ENCODE results near the gene ASTN2.

Gene ASTN2

GRCh38 chr9:117233016-117233415 lies 181.8 kb downstream of the ASTN2 start:
- no peak for TF ChIP-seq CTCF (IDR thresholded peaks at IDR 0.05; ENCODE audit: insufficient read depth, low read length, poor library complexity, severe bottlenecking)
- Histone ChIP-seq H3K36me3 (ENCODE audit: control insufficient read depth, insufficient read depth, low read length) (no peaks in the 10 kb centered on the region), H3K4me3 (replicated peaks; ENCODE audit: low read depth, low read length) (no peak overlapping the region), H3K27me3 (replicated peaks; ENCODE audit: control insufficient read depth, insufficient read depth, low read length) (no peaks in the 10 kb centered on the region; the same call in 1 of the 2 replicates)
- no peak for DNase-seq (ENCODE audit: extremely low read depth, insufficient read length)

- no peak for DNase-seq (ENCODE audit: extremely low read depth, insufficient read length)
- Histone ChIP-seq H3K36me3 (ENCODE audit: control insufficient read depth, insufficient read depth, low read length) (no peaks in the 10 kb centered on the region), H3K27me3 (replicated peaks; ENCODE audit: control insufficient read depth, insufficient read depth, low read length) (no peaks in the 10 kb centered on the region; the same call in 1 of the 2 replicates), H3K4me3 (replicated peaks; ENCODE audit: low read depth, low read length) (no peak overlapping the region)
- no peak for TF ChIP-seq CTCF (IDR thresholded peaks at IDR 0.05; ENCODE audit: insufficient read depth, low read length, poor library complexity, severe bottlenecking)
Measured at GRCh38 chr9:117232281-117232680, 182.6 kb downstream of the ASTN2 start.

GRCh38 chr9:117231012-117231411 lies 183.8 kb downstream of the ASTN2 start:
- Histone ChIP-seq H3K27me3 (replicated peaks; ENCODE audit: control insufficient read depth, insufficient read depth, low read length) (no peaks in the 10 kb centered on the region; the same call in 1 of the 2 replicates), H3K36me3 (ENCODE audit: control insufficient read depth, insufficient read depth, low read length) (no peaks in the 10 kb centered on the region), H3K4me3 (replicated peaks; ENCODE audit: low read depth, low read length) (no peak overlapping the region)
- no peak for DNase-seq (ENCODE audit: extremely low read depth, insufficient read length)
- no peak for TF ChIP-seq CTCF (IDR thresholded peaks at IDR 0.05; ENCODE audit: insufficient read depth, low read length, poor library complexity, severe bottlenecking)

- Histone ChIP-seq H3K27me3 (replicated peaks; ENCODE audit: control insufficient read depth, insufficient read depth, low read length) (no peaks in the 10 kb centered on the region; the same call in 1 of the 2 replicates), H3K4me3 (replicated peaks; ENCODE audit: low read depth, low read length) (no peak overlapping the region), H3K36me3 (ENCODE audit: control insufficient read depth, insufficient read depth, low read length) (no peaks in the 10 kb centered on the region)
- TF ChIP-seq CTCF (IDR thresholded peaks at IDR 0.05; ENCODE audit: insufficient read depth, low read length, poor library complexity, severe bottlenecking), result no peak
- no peak for DNase-seq (ENCODE audit: extremely low read depth, insufficient read length)
Measured at GRCh38 chr9:117224695-117225094, 190.2 kb downstream of the ASTN2 start.

- no peak for DNase-seq (ENCODE audit: extremely low read depth, insufficient read length)
Measured at GRCh38 chr9:117218951-117219350, 195.9 kb downstream of the ASTN2 start.

More at GRCh38 chr9:117218951-117219350, 195.9 kb downstream of the ASTN2 start:
- no peak for TF ChIP-seq CTCF (IDR thresholded peaks at IDR 0.05; ENCODE audit: insufficient read depth, low read length, poor library complexity, severe bottlenecking)
- Histone ChIP-seq H3K4me3 (replicated peaks; ENCODE audit: low read depth, low read length) (no peak overlapping the region), H3K27me3 (replicated peaks; ENCODE audit: control insufficient read depth, insufficient read depth, low read length) (no peaks in the 10 kb centered on the region), H3K36me3 (ENCODE audit: control insufficient read depth, insufficient read depth, low read length) (no peaks in the 10 kb centered on the region)

Data from GM06990 (cell line).